GM21390 (cell line): ENCODE results near the gene LPXN.

Source experiments
- ATAC-seq: cut with Tn5 transposase; IDR thresholded peaks from one replicate; pipeline ENCODE4 v1.9.1; 2021; ENCODE audit not compliant: unreplicated experiment

The LPXN gene

GRCh38 chr11:58525037-58525614 is 50.5 kb downstream of the LPXN start:
- peak; percentile 82 for ATAC-seq

GRCh38 chr11:58524232-58525036 is 51.2 kb downstream of the LPXN start:
- ATAC-seq, result peak; percentile 49

GRCh38 chr11:58513747-58514367 is 61.8 kb downstream of the LPXN start:
- ATAC-seq, result peak; percentile 72

GRCh38 chr11:58511636-58512035 is 64.0 kb downstream of the LPXN start:
- no peak for ATAC-seq

GRCh38 chr11:58509748-58510147 is 65.9 kb downstream of the LPXN start:
- no peak for ATAC-seq

GRCh38 chr11:58508814-58509213 is 66.8 kb downstream of the LPXN start:
- no peak for ATAC-seq

GRCh38 chr11:58508005-58508404 is 67.7 kb downstream of the LPXN start, which contains the start of gene OR5B21:
OR5B21 (minus strand) TSS chr11:58508105; CDS start chr11:58508105, 0 bp downstream.
- no peak for ATAC-seq

- no peak for ATAC-seq
Observed at GRCh38 chr11:58507355-58507754, 68.3 kb downstream of the LPXN start.

- ATAC-seq, result peak; percentile 45
Observed at GRCh38 chr11:58506935-58507334, 68.7 kb downstream of the LPXN start.

GRCh38 chr11:58505849-58506248 is 69.8 kb downstream of the LPXN start:
- ATAC-seq, result no peak

GRCh38 chr11:58504232-58504631 is 71.4 kb downstream of the LPXN start:
- ATAC-seq, result no peak

GRCh38 chr11:58503361-58503856 is 72.2 kb downstream of the LPXN start:
- ATAC-seq, result peak; percentile 96

- no peak for ATAC-seq
Observed at GRCh38 chr11:58502004-58502403, 73.7 kb downstream of the LPXN start.

GRCh38 chr11:58498464-58498863 is 77.2 kb downstream of the LPXN start:
- ATAC-seq, result no peak

- no peak for ATAC-seq
Observed at GRCh38 chr11:58497951-58498350, 77.7 kb downstream of the LPXN start.

GRCh38 chr11:58495906-58496305 is 79.8 kb downstream of the LPXN start:
- peak; percentile 54 for ATAC-seq

- ATAC-seq, result no peak
Observed at GRCh38 chr11:58494101-58494500, 81.6 kb downstream of the LPXN start.

- no peak for ATAC-seq
Observed at GRCh38 chr11:58493676-58494075, 82.0 kb downstream of the LPXN start.

GRCh38 chr11:58490827-58491226 is 84.8 kb downstream of the LPXN start:
- ATAC-seq, result no peak

GRCh38 chr11:58487170-58487569 is 88.5 kb downstream of the LPXN start:
- ATAC-seq, result no peak

GRCh38 chr11:58485961-58486360 is 89.7 kb downstream of the LPXN start:
- ATAC-seq, result no peak
